H9 (cell line): ENCODE measurements around the gene EFL1. TPM values are rescaled to one million over a fixed set of nuclear protein-coding genes. Genes with fewer than 3 reads are reported as not detected.

Experiments used
- DNase-seq: peaks from one replicate; pipeline ENCODE4 v3.0.0-alpha.2; 2017
- H2AFZ ChIP-seq: one replicate; pipeline ENCODE4 v1.6.1; 2013; ENCODE audit warnings: mild to moderate bottlenecking, low read length, control low read depth, moderate library complexity
- H2AK5ac ChIP-seq: 2 replicates; pipeline ENCODE4 v1.6.1; 2013; ENCODE audit warnings: low read length, control low read depth, mixed read lengths; ENCODE audit not compliant: insufficient read length
- H2BK120ac ChIP-seq: one replicate; pipeline ENCODE4 v1.6.1; 2013; ENCODE audit warnings: low read depth, mild to moderate bottlenecking, low read length, control low read depth, inconsistent platforms; ENCODE audit not compliant: poor library complexity, severe bottlenecking
- H2BK12ac ChIP-seq: 2 replicates; pipeline ENCODE4 v1.6.1; 2013; ENCODE audit warnings: low read length, control low read depth, mixed read lengths, low read depth; ENCODE audit not compliant: insufficient read length
- H2BK15ac ChIP-seq: 2 replicates; pipeline ENCODE4 v1.6.1; 2013; ENCODE audit warnings: low read depth, low read length, control low read depth
- H2BK20ac ChIP-seq: one replicate; pipeline ENCODE4 v1.6.1; 2013; ENCODE audit warnings: low read depth, mild to moderate bottlenecking, low read length, control low read depth, inconsistent platforms; ENCODE audit not compliant: poor library complexity, severe bottlenecking
- H2BK5ac ChIP-seq: 2 replicates; pipeline ENCODE4 v1.6.1; 2013; ENCODE audit warnings: low read length, control low read depth, mixed read lengths; ENCODE audit not compliant: insufficient read length
- H3K14ac ChIP-seq: 2 replicates; pipeline ENCODE4 v1.6.1; 2013; ENCODE audit warnings: low read length, control low read depth; ENCODE audit not compliant: insufficient read depth
- H3K18ac ChIP-seq: 2 replicates; pipeline ENCODE4 v1.6.1; 2013; ENCODE audit warnings: low read depth, mild to moderate bottlenecking, mixed read lengths, low read length, control low read depth; ENCODE audit not compliant: insufficient read length
- H3K23ac ChIP-seq: 2 replicates; pipeline ENCODE4 v1.6.1; 2013; ENCODE audit warnings: low read length, control low read depth, mixed read lengths, low read depth; ENCODE audit not compliant: insufficient read length
- H3K23me2 ChIP-seq: 2 replicates; pipeline ENCODE4 v1.6.1; 2013; ENCODE audit warnings: low read depth, mild to moderate bottlenecking, mixed read lengths, low read length, control low read depth; ENCODE audit not compliant: insufficient read length, poor library complexity, severe bottlenecking
- H3K27ac ChIP-seq: 2 replicates; pipeline ENCODE4 v1.5.1; 2013; ENCODE audit warnings: low read length, control low read depth, mixed read lengths, low read depth; ENCODE audit not compliant: insufficient read length
- H3K27me3 ChIP-seq: 2 replicates; pipeline ENCODE4 v1.6.1; 2013; ENCODE audit warnings: low read length, control low read depth, inconsistent platforms; ENCODE audit not compliant: insufficient read depth
- H3K4ac ChIP-seq: 2 replicates; pipeline ENCODE4 v1.6.1; 2013; ENCODE audit warnings: low read depth, mild to moderate bottlenecking, control low read depth, inconsistent platforms, low read length, moderate library complexity
- H3K4me1 ChIP-seq: 2 replicates; pipeline ENCODE4 v1.6.1; 2013; ENCODE audit warnings: low read length, control low read depth, inconsistent platforms; ENCODE audit not compliant: insufficient read depth
- H3K4me2 ChIP-seq: 2 replicates; pipeline ENCODE4 v1.6.1; 2013; ENCODE audit warnings: low read length, control low read depth, mixed read lengths; ENCODE audit not compliant: insufficient read length, insufficient read depth
- H3K56ac ChIP-seq: 2 replicates; pipeline ENCODE4 v1.6.1; 2013; ENCODE audit warnings: low read depth, mild to moderate bottlenecking, mixed read lengths, low read length, control low read depth; ENCODE audit not compliant: insufficient read length
- H3K79me1 ChIP-seq: 2 replicates; pipeline ENCODE4 v1.6.1; 2013; ENCODE audit warnings: low read depth, mild to moderate bottlenecking, moderate library complexity, low read length, control low read depth, inconsistent platforms; ENCODE audit not compliant: insufficient read depth, poor library complexity, severe bottlenecking
- H3K79me2 ChIP-seq: 2 replicates; pipeline ENCODE4 v1.6.1; 2013; ENCODE audit warnings: low read length, control low read depth, inconsistent platforms; ENCODE audit not compliant: insufficient read depth
- H3K9ac ChIP-seq: 2 replicates; pipeline ENCODE4 v1.6.1; 2013; ENCODE audit warnings: low read length, control low read depth, mixed read lengths; ENCODE audit not compliant: insufficient read length; ENCODE audit errors: extremely low read depth
- H3K9me3 ChIP-seq: one replicate; pipeline ENCODE4 v1.6.1; 2013; ENCODE audit warnings: low read depth, low read length, inconsistent platforms; ENCODE audit not compliant: control insufficient read depth
- H3T11ph ChIP-seq: one replicate; pipeline ENCODE4 v1.6.1; 2013; ENCODE audit warnings: mild to moderate bottlenecking, low read length, control low read depth, inconsistent platforms
- H4K20me1 ChIP-seq: one replicate; pipeline ENCODE4 v1.6.1; 2013; ENCODE audit not compliant: control insufficient read depth, insufficient read length, insufficient read depth
- H4K5ac ChIP-seq: 2 replicates; pipeline ENCODE4 v1.6.1; 2013; ENCODE audit warnings: low read depth, mild to moderate bottlenecking, mixed read lengths, low read length, control low read depth; ENCODE audit not compliant: insufficient read length
- H4K8ac ChIP-seq: replicated peaks from 2 replicates; pipeline ENCODE4 v1.6.1; 2013; ENCODE audit warnings: low read length, control low read depth, mixed read lengths, low read depth; ENCODE audit not compliant: insufficient read length
- H4K91ac ChIP-seq: 2 replicates; pipeline ENCODE4 v1.6.1; 2013; ENCODE audit warnings: low read depth, mild to moderate bottlenecking, moderate library complexity, mixed read lengths, low read length, control low read depth; ENCODE audit not compliant: insufficient read length
- H3K27ac Mint-ChIP-seq, 3 experiments: 2 replicates in 2 of 3; 3 replicates in 1 of 3; pipeline ENCODE4 v1.8.0; 2020 to 2021; ENCODE audit warnings: mixed read lengths in 3 of 3, mild to moderate bottlenecking in 1 of 3, moderate library complexity in 1 of 3
- H3K27me3 Mint-ChIP-seq: 2 replicates; pipeline ENCODE4 v1.8.0; 2021; ENCODE audit warnings: low read depth, mild to moderate bottlenecking, moderate library complexity, mixed read lengths
- H3K36me3 Mint-ChIP-seq, 3 experiments: 2 replicates in 2 of 3; 3 replicates in 1 of 3; pipeline ENCODE4 v1.8.0; 2020 to 2021; ENCODE audit warnings: low read depth in 3 of 3, mixed read lengths in 3 of 3; ENCODE audit not compliant: insufficient read depth in 1 of 3
- H3K4me1 Mint-ChIP-seq, 2 experiments: 2 replicates each; pipeline ENCODE4 v1.8.0; 2020; ENCODE audit warnings: mixed read lengths in 2 of 2
- H3K4me3 Mint-ChIP-seq, 2 experiments: 2 replicates in 1 of 2; 3 replicates in 1 of 2; pipeline ENCODE4 v1.8.0; 2020 to 2021; ENCODE audit warnings: mild to moderate bottlenecking in 2 of 2, mixed read lengths in 2 of 2, moderate library complexity in 1 of 2
- H3K9me3 Mint-ChIP-seq, 2 experiments: 2 replicates in 1 of 2; 3 replicates in 1 of 2; pipeline ENCODE4 v1.8.0; 2020; ENCODE audit warnings: mild to moderate bottlenecking in 2 of 2, mixed read lengths in 2 of 2, moderate library complexity in 1 of 2
- CTCF ChIP-seq: fragments of 200-600 bp; sonication (generic); conservative IDR thresholded peaks from 3 replicates; pipeline ENCODE4 v1.8.0; 2021; ENCODE audit warnings: antibody characterized with exemption, mild to moderate bottlenecking
- WGBS: extraction: QIAGEN DNeasy Blood & Tissue Kit; methylation state at CpG from one replicate; pipeline ENCODE4 v1.1.7; 2013; ENCODE audit warnings: missing lambda C conversion rate, low lambda C conversion rate, mixed read lengths; ENCODE audit not compliant: insufficient read length; ENCODE audit errors: extremely low coverage; 5-methylcytosine and 5-hydroxymethylcytosine counted together
- total RNA-seq: library from RNA; stranded (reverse); gene quantifications from 2 replicates; pipeline ENCODE4 v1.2.1, GENCODE V29; 2021

Gene EFL1
- total RNA-seq, 1 experiment from 2014 or later, result 29.4 TPM

- H3K4ac ChIP-seq, result no peak overlapping the region
- no peak overlapping the region for H4K5ac ChIP-seq
- H3T11ph ChIP-seq, result no peak overlapping the region
- H3K14ac ChIP-seq, result no peak overlapping the region
- no peaks in the 10 kb centered on the region for H3K9me3 ChIP-seq
- H2AK5ac ChIP-seq, result no peak overlapping the region
- Mint-ChIP-seq H3K4me1 (peaks cover 5 to 6% of the 10 kb centered on the region in 2 experiments; a peak in 2 of 4 replicates), H3K4me3 (no peak overlapping the region), H3K27me3 (no peaks in the 10 kb centered on the region), H3K9me3 (no peaks in the 10 kb centered on the region), H3K36me3 (no peaks in the 10 kb centered on the region), H3K27ac (no peak overlapping the region; a peak in 1 of 7 replicates)
- H3K9ac ChIP-seq, result no peak overlapping the region
- H3K56ac ChIP-seq, result no peak overlapping the region
- H3K27me3 ChIP-seq, result no peaks in the 10 kb centered on the region
- H2BK5ac ChIP-seq, result no peak overlapping the region
- H2BK120ac ChIP-seq, result no peak overlapping the region
- no peak overlapping the region for H2BK12ac ChIP-seq
- no peak overlapping the region for H3K18ac ChIP-seq
- WGBS, result no CpG with 5 or more reads among the region's 2 CpGs
- H3K4me2 ChIP-seq, result no peak overlapping the region
- H3K23ac ChIP-seq, result no peak overlapping the region
- H2BK15ac ChIP-seq, result no peak overlapping the region
- H2BK20ac ChIP-seq, result no peak overlapping the region
- no peaks in the 10 kb centered on the region for H3K4me1 ChIP-seq
- no peak overlapping the region for H4K91ac ChIP-seq
- H3K79me1 ChIP-seq, result no peaks in the 10 kb centered on the region
- no peak for TF ChIP-seq CTCF
- no peaks in the 10 kb centered on the region for H3K23me2 ChIP-seq
- no peaks in the 10 kb centered on the region for H3K79me2 ChIP-seq
- no peak overlapping the region for H4K8ac ChIP-seq
- no peak overlapping the region for H3K27ac ChIP-seq
- DNase-seq, result no peak
- no peaks in the 10 kb centered on the region for H4K20me1 ChIP-seq
- H2AFZ ChIP-seq, result no peak overlapping the region
These were observed 81.2 kb downstream of the EFL1 start for GRCh38 chr15:82181371-82181770.
